GM19023 (cell line): ENCODE data around the gene AOPEP.

Experiments
- ATAC-seq: cut with Tn5 transposase; IDR thresholded peaks from one replicate; pipeline ENCODE4 v1.9.1; 2021; ENCODE audit warnings: mild to moderate bottlenecking, moderate library complexity; ENCODE audit not compliant: unreplicated experiment

AOPEP gene, protein sequence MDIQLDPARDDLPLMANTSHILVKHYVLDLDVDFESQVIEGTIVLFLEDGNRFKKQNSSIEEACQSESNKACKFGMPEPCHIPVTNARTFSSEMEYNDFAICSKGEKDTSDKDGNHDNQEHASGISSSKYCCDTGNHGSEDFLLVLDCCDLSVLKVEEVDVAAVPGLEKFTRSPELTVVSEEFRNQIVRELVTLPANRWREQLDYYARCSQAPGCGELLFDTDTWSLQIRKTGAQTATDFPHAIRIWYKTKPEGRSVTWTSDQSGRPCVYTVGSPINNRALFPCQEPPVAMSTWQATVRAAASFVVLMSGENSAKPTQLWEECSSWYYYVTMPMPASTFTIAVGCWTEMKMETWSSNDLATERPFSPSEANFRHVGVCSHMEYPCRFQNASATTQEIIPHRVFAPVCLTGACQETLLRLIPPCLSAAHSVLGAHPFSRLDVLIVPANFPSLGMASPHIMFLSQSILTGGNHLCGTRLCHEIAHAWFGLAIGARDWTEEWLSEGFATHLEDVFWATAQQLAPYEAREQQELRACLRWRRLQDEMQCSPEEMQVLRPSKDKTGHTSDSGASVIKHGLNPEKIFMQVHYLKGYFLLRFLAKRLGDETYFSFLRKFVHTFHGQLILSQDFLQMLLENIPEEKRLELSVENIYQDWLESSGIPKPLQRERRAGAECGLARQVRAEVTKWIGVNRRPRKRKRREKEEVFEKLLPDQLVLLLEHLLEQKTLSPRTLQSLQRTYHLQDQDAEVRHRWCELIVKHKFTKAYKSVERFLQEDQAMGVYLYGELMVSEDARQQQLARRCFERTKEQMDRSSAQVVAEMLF

DNA sequence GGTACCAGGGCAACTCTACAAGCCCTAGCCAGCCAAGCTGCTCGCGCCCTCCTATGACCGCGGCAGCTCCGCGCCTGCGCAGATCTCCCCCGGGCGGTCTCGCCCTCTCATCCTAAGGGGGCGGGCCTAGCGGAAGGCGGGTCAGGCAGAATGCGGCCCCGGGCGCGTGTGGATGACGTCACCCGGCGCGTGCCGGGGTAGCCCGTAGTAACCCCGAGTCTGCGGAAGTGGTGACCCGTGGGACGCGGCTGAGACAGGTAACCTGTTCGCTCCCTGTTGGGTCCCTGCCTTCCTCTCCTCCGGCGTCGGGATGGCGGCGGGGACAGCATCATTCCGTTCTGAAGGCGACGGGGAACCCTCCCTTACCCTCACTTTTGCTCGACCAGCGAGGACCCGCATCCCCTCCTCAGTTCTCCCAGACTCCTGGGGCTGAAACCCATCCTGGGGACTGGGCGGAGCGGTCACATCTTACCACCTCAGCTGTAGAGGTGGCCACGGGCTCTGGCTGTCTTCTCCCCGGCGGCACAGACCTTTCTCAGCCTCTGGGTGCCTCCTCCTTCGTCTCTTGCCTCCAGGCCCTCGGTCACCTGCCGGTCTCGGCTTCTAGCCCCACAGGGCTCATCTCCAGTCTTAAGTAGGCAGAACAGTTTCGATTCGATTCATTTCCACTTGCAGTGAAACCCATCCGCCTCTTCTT is at the start of gene AOPEP:
Gene AOPEP, plus strand, starts transcription at position 205 of the 697 bp plus-strand sequence. CDS start 33,085 bp downstream, outside the sequence.
- peak; percentile 94 for ATAC-seq

DNA sequence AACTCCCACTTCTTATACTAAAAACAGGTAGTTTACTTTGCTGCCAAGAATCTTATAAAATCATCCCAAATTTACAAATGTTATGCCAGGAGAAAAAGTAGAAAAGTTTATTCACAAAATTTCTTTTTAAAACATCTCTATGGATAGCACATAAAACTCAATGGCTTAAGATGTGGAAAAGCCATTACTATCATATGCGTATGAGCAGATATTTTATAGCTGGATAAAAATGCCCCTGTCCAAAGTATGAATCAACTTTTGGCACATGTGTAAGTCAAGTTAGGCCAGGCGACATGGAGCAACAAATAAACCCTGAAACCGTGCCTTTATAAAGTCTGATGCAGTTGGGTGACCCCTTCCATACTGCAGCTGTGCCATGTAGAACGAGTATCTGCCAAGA is 48.6 kb upstream of the AOPEP start:
- no peak for ATAC-seq

DNA sequence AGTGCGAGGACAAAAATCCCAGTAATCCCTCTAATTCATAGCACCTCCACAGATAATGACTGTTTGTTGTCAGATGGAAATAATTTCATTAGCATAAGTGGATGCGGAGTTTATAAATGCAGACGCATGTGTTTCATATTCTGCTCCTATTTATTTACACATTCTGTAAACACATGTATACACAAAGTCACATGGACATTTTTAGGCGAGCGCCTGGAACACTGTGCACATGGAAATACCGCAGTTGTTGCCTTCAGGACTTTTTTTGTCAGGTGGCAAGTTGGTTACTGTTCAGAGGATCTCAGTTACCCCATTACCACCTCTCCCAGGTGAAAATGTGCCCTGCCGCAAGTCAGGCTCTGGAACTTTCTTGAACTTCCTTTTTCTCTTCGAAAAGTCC is 46.9 kb upstream of the AOPEP start:
- no peak for ATAC-seq

DNA sequence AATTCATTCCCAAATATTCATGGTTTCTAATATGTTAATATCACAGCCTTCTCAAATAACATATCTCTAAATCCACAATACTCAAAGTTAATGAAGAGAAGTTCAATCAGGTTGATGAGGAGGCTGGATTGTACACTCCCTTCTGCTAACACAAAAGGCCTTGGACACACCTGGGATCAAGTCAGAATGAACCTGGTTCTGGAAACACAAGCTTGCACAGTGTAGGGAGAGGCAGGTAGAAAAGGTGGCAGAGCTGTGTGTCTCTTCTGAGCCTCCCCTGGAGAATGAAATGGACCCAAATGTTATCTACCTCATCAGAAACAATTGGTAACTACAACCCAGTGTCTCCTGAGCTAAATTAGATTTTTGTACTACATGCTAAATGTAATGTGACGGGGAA is 46.5 kb upstream of the AOPEP start:
- no peak for ATAC-seq

DNA sequence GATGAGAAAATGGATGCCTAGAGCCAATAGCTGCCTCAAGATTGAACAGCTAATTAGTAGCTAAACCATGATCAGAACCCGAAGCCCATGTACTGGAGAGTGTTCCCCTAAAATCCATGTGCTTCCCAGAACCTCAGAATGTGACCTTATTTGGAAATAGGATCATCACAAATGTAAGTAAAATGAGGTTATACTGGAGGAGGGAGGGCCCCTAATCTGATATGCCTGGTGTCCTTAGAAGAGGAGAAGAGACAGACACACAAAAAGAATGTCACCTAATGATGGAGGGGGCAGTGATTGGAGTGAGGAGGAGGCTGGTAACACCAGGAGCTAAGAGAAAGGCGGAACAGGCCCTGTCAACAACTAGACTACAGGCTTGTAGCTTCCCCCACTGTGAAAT is 45.9 kb upstream of the AOPEP start:
- ATAC-seq = no peak

DNA sequence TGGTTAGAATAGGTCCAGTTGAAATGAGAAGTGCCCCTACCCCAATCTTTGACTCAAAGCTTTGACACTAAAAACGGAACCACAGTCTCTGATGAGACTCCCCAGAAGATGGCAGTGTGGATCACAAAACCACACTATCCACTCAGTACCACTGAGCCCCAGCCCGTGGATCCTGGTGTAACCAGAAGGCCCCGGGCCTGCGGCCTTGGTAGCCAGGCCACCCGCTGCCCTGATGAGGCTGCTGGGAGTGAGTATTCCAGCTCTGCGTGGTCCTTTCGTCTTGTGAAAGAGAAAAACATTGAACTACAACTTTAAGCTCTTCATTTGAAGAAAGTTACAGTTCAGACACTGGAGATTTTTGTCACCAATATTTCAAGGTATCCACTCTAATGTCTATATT is 45.0 kb upstream of the AOPEP start:
- ATAC-seq = peak; percentile 58

DNA sequence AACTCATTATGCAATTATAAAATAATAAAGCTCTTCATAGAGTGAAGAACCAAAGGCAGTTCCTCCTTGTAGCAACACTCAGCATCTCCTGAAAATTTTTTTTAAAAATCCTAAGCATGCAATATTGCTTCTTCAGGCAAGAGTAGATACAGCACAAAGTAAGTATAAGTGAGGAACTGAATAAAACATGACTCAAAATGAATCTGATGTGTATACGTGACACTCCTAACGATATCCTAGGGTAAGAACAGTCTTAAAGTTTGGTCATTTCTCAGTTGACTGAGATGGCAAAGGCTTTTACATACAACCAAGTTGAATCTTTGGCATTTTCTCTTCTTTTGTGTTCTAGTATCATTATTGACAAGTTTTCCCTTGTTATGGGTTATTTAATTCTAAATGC is 41.1 kb upstream of the AOPEP start:
- ATAC-seq = no peak

DNA sequence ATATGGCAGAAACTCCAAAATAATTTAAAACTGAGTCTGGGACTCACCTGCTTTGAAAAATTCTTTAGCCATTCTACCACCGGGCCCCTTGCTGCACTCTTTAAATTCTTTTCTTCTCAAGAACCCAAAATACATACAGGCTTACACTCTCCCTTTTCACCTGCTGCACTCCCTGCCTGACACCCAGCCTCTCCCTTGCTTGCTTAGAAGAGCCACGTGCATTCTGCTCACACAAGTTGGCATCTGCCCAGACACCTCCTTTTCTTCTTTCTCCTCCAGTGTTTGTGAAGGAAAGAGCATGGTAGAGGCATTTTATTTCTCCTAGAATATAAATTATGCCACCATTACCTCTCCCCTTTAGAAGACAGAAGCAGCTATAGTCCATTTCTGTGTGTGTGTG is 39.0 kb upstream of the AOPEP start:
- no peak for ATAC-seq

DNA sequence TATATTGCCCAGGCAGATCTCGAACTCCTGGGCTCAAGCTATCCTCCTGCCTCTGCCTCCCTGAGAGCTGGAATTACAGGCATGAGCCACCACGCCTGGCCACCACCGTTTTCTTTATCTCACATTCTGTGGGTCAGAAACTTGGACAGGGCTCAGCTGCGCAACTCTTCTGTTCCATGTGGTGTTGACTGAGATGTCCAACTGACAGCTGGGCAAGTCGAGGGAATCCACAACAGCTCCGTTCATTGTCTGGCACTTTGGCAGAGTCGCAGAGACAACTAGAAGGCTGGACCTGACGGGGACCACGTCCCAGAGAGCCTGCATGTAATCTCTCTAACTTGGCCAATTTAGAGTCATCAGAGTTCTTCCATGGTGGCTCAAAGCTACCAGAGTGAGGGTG is 36.2 kb upstream of the AOPEP start:
- no peak for ATAC-seq

DNA sequence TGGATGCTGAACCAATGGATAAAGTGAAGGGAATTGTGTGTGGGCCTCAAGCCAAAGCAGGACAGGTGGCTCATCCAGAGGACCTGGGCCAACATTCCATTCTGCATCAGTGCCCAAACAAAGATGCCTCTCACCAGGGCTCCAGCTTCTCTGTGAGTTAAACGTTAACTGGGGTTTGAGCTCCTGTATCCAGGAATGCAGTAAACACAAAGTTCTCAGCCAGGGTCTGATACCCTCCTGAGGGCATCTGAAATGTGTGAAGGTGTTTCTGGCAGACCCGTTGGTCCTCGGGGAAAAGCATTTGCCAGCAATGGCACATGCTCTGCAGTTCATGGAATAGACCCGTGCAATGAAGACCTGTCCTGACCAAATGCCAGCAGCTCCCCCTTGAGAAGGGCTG is 33.9 kb upstream of the AOPEP start:
- ATAC-seq = no peak

DNA sequence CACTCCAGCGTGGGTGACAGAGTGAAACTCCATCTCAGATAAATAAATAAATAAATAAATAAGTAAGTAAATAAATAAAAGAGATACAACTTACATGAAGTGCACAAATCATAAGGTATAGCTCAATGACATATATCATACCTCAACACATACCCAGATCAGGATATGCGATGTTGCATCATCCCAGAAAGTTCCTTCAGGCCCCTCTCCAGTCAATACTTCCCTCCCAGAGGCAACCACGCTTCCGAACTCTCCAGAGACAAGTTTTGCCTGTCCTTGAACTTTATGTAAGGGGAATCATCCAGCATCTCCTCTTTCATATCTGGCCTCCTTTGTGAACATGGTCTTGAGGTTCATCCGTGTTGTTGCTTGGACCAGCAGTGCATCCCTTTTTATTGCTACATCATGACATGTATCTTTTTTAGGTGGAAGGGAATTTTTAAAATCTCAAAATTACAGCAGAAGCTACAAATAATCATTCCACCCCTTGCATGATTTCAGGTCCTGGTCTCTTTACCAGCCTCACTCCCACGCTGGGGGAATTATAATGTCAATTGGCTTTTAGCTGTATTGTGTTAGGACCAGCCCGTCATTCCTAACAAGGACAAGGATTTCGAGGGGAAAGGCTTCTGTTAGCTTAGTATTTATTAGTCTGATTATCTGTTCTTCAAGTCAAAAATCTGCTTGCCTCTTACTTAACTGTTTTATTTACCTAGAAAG is 32.9 kb upstream of the AOPEP start:
- no peak for ATAC-seq

DNA sequence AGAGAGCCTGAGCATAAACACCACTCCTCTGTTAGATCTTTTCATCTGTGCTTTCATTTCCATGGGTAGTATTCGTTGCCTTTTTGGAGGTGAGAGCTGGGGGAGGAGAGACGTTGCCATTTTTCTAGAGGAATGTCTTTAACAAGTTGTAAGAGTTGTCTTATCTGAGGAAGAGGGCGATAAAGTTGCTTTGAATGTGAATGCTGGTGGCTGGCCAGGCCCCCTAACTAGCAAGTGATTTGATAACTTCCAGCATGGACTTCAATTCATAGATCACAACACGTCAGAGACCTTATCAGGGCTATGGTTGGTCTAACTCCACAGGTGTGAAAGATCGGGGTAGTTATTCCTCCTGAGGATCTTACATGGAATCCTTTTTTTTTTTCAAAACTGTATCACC is 30.0 kb upstream of the AOPEP start:
- no peak for ATAC-seq

DNA sequence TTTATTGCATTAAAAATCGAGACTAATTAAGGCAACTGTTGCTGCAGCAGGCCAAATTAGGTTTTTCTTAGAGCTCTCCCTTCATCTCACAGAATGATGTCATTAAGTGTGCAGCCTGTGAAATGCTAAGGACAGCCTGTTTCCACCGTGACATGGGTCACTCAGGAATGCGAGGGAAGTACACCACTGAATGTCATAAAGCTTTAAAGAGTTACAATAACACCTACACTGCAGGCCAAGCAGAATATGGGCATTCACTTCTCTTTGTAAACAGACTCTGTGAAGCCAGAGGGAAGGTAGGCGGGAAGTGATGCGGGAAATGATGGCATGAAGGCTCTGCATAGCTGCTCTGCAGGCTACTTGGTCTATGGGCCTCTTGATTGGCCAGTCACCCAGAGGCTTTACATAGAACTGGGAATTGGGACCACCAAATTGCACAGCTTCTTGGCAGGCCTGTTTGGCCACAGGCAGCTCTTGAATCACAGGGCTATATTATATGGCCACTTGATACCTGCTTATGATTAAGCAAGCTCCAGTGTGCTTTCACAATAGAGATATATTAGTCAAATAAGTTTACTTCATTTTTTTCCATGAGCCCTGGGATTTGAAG is 28.4 kb upstream of the AOPEP start:
- ATAC-seq = no peak

DNA sequence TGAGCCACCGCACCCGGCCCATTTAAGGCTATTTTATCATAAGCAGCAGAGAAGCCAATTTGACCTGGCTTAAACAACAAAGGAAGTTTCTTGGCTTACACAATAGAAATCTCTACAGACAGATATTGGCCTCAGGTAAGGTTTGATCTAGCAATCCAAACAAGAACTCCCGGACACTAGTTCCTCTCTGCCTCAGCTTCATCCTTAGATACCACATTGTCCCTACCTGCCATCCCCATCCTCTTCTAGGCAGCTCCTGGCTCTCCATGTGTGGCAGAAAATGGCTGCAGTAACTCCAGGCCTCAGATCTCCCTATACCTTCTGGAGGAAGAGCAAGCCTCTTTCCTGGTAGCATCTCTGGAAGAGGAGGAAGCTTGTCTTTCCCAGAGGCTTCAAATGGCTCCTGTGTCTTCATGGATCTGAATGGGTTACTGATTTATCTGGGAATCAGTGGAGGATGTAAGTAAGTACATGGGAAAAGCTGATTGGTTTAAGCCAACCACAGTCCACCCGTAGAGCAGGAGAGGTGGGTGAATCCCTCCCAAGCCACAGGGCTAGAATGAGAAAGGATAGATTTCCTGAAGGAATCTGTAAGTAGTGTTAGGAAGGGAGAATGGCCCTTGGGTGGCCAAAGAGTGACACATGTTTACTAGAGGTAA is 26.7 kb upstream of the AOPEP start:
- no peak for ATAC-seq

DNA sequence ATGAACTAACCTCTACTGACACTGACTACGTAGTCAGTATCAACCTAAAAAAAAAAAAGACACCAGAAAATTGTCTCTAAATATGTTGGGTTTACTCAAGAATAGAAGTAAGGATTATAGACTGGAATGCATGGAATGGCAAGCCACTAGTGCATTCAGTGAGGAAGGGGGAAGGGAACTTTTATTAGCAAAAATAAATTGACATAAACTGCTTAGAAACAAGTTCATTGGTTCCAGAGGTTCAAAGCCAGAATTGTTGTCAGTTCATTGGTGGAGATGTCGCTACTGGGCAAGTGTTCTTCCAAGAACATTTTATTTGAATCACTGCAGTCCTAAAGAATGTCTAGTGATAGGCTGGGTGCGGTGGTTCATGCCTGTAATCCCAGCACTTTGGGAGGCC is 26.1 kb upstream of the AOPEP start:
- no peak for ATAC-seq

DNA sequence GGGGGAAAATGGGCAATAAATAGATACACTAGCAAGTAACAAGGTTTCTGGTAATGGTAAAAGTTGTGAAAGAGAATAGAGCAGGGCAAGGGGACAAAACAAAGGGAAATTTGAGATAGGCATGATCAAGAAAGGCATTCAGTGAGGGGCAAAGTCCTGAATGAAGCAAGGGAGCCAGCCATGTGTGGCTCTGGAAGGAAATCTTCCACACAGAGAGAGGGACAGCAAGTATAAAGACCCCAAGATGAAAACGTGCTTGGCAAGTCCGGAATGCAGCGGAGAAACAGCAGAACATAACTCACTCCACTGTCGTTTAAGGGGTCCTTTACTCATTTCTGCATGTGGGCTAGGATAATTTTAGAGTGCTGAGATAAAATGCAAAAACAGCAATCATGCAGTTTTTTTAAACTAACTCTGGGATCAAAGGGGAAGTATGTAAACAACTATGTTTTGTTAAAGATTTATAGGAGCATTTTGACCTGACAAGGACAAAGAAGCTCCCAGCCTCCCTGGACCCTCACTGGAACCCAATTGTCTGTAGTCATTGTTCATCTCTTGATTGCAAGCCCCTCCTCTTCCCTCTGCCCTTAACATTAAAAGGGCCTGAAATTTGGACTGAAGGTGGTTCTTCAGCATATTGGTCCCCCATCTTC is 22.9 kb upstream of the AOPEP start:
- no peak for ATAC-seq

DNA sequence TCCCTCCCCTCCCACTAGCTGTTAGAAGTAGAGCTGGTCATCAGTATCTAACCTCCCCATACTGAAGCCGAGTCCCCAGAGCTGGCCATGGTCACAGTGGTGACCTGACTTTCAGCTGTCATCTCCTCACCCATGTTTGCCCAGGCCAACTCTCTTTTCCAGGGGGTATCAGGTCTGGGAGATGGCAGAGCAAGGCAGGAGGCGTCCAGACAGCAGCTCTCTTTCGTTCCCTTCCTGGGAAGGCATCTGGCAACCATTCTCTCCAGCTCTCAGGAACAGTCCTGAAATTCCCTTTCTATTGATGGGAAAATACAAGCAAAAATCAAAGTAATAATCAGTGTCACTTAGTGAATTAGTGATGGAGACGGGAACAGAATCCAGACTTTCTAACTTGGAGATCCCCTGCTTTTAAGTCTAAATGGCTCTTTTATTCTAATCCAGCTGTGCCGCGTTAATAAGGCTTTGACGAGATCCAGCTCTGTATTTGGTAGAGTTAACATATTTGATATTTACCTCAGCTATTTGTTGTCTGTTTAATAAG is 21.3 kb upstream of the AOPEP start:
- no peak for ATAC-seq

DNA sequence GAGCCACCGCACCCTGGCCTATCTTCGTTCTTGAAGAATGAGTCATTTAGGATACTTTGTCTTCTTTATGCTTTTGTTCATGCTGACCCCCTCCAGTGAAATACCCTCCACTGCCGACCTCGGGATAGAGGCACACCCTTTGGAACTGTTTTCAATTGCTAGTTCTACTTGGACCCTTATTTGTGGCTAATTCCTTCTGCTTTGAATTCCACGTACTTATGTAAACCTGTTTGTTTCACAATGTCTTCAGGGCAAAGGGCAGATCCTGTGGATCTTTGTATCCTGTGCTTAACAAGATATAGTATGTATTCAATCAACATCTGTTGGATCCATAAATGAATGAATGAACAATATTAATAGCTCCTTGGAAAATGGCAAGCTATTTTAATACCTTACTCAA is 19.6 kb upstream of the AOPEP start:
- ATAC-seq = no peak
